Measurements from ENCODE around the gene BTBD9.

DNA sequence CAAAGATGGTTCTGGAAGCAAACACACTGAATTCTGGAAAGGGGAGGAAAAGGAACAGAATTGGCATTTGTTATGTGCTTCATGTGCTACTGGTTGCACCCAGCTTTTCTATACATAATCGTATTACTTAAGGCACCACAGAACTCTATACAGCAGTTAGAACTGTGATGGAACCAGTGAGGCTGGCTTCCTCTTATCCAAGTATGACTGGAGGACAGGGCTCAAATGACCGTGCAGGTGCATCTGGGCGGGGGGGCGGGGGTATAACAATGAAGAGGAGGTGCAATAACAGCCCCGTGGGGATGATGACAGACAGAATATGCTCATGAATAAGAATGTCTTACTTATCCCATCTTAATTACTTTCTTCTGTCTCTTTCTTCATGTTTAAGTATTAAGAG is 144.2 kb downstream of the BTBD9 start:
- TF ChIP-seq, protein P1, sequence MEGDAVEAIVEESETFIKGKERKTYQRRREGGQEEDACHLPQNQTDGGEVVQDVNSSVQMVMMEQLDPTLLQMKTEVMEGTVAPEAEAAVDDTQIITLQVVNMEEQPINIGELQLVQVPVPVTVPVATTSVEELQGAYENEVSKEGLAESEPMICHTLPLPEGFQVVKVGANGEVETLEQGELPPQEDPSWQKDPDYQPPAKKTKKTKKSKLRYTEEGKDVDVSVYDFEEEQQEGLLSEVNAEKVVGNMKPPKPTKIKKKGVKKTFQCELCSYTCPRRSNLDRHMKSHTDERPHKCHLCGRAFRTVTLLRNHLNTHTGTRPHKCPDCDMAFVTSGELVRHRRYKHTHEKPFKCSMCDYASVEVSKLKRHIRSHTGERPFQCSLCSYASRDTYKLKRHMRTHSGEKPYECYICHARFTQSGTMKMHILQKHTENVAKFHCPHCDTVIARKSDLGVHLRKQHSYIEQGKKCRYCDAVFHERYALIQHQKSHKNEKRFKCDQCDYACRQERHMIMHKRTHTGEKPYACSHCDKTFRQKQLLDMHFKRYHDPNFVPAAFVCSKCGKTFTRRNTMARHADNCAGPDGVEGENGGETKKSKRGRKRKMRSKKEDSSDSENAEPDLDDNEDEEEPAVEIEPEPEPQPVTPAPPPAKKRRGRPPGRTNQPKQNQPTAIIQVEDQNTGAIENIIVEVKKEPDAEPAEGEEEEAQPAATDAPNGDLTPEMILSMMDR (IDR thresholded peaks at IDR 0.05; ENCODE audit: borderline replicate concordance, extremely low read depth, low read length, poor library complexity, severe bottlenecking), result no peak
- no peak for TF ChIP-seq EZH2 (IDR thresholded peaks at IDR 0.05; ENCODE audit: borderline replicate concordance, low read depth, low read length, severe bottlenecking)

All from DND-41 (cell line).